OCI-LY3 (cell line): Measurements from ENCODE around the gene NUAK2.

ENCODE experiments used
- EZH2phosphoT487 ChIP-seq: fragments of 200-600 bp; shearing (Covaris generic); IDR thresholded peaks from 2 replicates; pipeline ENCODE4 v1.6.1; 2018; ENCODE audit warnings: antibody characterized with exemption, mixed run types, low read depth
- TF ChIP-seq, protein P1 (sequence below): fragments of 200-600, 300-600 bp; sonication (generic); IDR thresholded peaks from 2 replicates; pipeline ENCODE4 v1.5.1; 2014; ENCODE audit warnings: antibody characterized with exemption, low read length, low read depth

DNA sequence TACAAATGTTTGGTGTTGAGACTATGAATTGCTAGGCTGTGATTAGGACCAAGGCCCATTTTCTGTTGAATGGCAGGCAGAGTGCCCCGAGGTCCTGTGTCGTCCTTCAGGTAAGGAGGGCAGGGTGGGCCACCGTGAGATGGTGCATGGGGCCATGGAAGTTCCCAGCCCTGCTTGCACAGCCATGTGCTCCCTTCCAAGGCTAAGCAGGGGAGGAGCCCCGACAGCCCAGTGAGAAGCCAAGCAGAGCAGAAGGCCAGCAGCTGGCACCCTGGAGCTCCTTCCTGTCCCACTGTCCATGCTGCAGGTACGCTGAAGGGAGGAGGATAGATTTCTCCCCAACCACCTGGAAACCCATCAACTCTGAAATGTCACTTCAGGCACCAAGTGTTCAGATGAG lies 8.2 kb upstream of the NUAK2 start:
- TF ChIP-seq, protein P1, sequence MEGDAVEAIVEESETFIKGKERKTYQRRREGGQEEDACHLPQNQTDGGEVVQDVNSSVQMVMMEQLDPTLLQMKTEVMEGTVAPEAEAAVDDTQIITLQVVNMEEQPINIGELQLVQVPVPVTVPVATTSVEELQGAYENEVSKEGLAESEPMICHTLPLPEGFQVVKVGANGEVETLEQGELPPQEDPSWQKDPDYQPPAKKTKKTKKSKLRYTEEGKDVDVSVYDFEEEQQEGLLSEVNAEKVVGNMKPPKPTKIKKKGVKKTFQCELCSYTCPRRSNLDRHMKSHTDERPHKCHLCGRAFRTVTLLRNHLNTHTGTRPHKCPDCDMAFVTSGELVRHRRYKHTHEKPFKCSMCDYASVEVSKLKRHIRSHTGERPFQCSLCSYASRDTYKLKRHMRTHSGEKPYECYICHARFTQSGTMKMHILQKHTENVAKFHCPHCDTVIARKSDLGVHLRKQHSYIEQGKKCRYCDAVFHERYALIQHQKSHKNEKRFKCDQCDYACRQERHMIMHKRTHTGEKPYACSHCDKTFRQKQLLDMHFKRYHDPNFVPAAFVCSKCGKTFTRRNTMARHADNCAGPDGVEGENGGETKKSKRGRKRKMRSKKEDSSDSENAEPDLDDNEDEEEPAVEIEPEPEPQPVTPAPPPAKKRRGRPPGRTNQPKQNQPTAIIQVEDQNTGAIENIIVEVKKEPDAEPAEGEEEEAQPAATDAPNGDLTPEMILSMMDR: no peak
- no peak for TF ChIP-seq EZH2phosphoT487
